Activated CD4-positive, alpha-beta T cell treated with anti-CD3 and anti-CD28 coated beads for 48 hours (primary cell): ENCODE results near the gene PDE4B.
"Not testable (repeated sequence)": the region's sequence is repeated elsewhere in the genome, so short reads cannot be mapped to it uniquely, and the experiment has no call there.

Experiments
- DNase-seq: peaks from one replicate; pipeline ENCODE4 v3.0.0-alpha.2; 2020

PDE4B gene

DNA sequence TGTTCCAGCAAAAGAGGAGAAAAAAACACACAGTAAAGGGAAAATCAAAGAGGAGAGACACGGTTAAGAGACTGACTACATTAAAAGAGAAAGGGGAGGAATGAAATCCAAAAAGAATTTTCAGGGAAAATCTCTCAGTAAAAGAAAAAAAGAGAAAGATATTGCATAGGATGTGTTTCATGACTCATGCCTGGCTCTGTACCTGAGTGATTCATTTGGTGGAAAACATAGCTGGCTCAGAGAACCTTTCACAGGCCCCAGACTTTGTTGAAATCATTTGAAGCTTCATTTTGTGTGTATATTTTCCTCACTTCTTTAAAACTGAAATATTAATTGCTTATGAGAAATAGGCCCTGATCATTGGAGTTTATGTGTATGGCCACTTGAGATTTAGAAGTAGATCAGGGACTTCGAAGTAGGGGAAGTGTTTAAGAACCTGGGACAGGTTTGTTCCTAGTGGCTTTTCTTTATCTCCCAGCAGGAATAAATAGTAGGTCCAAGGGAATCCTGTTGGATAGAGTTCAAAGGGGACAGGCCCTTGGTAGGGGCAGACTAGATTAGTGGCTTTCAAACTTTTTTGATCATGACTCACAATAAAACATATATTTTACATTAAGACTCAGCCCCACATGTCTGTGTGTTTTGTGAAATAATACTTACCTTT is 502.1 kb downstream of the PDE4B start:
- DNase-seq = no peak

DNA sequence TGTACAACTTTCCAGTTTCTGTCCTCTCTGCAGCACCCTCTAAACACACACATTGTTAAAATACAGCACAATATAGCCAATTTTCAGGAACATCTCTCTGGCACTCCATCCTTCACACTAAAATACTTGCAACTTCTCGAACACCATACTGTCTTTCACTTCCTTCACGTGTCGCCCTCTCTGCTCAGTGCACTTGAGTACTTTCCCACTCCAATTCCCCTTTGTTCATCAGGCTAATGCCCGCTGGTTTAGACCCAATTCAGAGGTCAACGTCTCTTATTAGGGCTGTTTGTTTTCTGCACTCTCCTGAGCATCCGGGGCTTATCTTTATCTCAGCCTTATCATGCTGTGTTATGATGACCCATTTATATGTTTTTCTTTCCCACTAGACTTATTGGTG is 503.1 kb downstream of the PDE4B start:
- DNase-seq = no peak

DNA sequence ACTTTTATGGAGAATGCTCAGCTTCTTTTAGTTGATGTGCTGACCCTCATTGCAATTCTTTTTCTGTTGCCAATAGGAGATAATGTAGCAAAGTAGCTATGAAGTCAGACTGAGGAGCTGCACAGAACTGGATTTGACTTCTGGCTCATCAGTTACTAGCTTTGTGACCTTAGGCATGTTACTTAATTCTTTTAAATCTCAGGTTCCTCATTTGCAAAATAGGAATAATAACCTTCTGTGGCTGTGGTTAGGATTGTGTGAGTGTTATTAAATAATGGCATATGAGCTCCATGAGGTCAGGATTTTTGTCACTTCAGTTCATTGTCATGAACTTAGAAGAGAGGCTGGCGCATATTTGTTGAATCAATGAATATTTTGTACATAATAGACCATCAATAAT is 503.7 kb downstream of the PDE4B start:
- no peak for DNase-seq

GRCh38 chr1:66296951-66297350 is 504.3 kb downstream of the PDE4B start:
- DNase-seq = no peak

- DNase-seq = no peak
These were observed 505.8 kb downstream of the PDE4B start for GRCh38 chr1:66298464-66298863.

DNA sequence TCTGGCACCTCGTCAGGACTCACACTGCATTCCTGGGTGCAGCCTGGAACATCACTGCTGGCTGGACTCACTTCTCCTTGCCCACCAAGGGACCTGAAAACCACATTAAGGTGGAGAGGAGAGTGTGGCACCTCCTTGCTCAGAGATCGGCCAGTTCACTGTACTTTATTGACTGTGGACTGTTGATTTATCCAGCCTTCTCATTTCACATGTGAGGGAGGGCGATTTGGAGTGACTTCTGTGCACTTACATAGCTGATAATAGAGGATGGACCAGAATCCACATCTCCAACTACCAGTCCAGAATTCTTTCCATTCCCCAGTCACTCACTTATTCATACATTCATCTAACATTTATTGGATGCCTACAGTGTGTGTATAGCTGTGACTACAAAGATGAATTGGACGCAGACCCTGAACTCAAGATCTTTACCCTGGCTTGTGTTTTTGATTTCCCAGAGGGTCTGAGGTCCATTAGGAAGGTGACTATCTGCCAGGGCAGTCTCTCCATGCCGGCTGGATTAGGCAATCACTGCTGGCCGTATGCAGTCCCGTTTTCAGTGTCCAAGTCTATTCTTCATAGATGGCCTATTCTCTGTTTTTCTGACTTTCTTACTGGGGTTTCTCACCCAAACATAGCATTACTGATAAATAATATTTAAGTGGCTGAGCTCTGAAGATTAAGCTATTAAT is 507.7 kb downstream of the PDE4B start:
- DNase-seq = no peak

DNA sequence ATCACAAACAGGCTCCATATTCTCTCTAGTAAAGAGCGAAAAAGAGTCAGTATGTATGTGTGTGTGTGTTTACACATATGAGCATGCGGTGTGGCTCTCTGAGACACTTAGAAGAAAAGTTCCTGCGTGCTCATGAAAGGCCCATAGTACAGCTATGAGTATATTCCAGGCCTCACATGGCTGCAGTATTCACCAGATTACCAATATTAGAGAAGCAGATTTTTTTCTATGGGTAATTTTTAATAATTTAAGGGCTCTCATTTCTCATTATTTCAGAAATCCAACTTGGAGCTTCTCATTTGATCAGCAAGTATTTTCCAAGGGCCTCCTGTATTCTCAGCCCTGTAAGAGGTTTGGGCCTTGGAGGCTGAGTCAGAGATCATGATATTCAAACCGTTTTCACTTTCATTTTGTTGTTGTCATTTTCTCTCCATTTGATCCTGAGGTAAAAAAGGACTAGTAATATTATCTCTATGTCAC is 508.3 kb downstream of the PDE4B start:
- peak; percentile 32 for DNase-seq

- no peak for DNase-seq
These were observed 509.6 kb downstream of the PDE4B start for GRCh38 chr1:66302184-66302742.

DNA sequence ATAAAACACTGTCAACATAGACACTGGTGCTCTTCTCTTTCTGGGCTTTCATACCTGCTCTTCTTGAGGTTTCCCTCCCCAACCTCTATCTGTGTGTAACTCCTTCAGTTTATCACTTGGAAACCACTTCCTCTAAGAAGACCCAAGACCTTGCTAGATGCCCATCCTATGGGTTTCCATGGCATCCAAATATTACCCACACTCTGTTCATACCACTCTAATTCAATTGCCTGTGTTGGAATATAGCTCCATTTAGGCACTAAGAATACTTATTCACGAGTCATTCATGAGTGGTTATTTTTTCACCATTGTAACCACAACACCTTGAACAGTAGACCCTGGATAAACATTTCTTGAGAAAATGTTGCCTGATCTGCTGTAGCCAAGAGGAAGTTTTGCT is 510.1 kb downstream of the PDE4B start:
- DNase-seq = no peak

- DNase-seq = no peak
These were observed 511.0 kb downstream of the PDE4B start for GRCh38 chr1:66303646-66304045.

- DNase-seq = no peak
These were observed 511.4 kb downstream of the PDE4B start for GRCh38 chr1:66304128-66304527.

GRCh38 chr1:66305927-66306326 is 513.2 kb downstream of the PDE4B start:
- DNase-seq = no peak

- DNase-seq = no peak
These were observed 516.5 kb downstream of the PDE4B start for GRCh38 chr1:66309006-66309741.

- no peak for DNase-seq
These were observed 518.4 kb downstream of the PDE4B start for GRCh38 chr1:66311092-66311491.

- DNase-seq = no peak
These were observed 518.9 kb downstream of the PDE4B start for GRCh38 chr1:66311628-66312027.

DNA sequence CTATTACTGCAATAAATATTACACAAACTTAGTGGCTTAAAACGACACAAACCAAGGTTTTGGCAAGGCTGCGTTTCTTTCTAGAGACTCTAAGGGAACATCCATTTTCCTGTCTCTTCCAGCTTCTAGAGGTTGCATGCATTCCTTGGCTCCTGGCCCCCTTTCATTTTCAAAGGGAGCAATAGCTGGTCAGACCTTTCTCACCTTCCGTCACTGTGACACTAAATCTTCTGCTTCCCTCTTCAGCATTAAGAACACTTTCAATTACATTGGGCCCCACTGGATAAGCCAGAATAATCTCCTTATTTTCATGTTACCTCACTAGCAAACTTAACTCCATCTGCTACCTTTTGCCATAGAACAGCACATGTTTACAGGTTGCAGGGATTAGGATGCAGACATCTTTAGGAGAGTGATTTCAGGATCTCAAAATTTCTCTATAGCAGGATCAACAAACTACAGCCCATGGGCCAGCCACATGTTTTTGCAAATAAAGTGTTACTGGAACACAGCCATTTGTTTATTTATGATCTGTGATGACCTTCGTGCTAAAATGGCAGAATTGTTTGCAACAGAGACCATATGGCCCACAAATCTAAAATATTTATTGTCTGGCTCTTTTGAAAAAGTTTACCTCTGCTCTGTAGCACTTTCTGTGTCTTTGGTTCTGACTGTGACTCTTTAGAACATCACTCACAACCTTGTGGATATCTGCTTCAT is 519.7 kb downstream of the PDE4B start:
- DNase-seq = no peak

- no peak for DNase-seq
These were observed 520.7 kb downstream of the PDE4B start for GRCh38 chr1:66313429-66313828.

- DNase-seq = no peak
These were observed 523.0 kb downstream of the PDE4B start for GRCh38 chr1:66315671-66316070.

DNA sequence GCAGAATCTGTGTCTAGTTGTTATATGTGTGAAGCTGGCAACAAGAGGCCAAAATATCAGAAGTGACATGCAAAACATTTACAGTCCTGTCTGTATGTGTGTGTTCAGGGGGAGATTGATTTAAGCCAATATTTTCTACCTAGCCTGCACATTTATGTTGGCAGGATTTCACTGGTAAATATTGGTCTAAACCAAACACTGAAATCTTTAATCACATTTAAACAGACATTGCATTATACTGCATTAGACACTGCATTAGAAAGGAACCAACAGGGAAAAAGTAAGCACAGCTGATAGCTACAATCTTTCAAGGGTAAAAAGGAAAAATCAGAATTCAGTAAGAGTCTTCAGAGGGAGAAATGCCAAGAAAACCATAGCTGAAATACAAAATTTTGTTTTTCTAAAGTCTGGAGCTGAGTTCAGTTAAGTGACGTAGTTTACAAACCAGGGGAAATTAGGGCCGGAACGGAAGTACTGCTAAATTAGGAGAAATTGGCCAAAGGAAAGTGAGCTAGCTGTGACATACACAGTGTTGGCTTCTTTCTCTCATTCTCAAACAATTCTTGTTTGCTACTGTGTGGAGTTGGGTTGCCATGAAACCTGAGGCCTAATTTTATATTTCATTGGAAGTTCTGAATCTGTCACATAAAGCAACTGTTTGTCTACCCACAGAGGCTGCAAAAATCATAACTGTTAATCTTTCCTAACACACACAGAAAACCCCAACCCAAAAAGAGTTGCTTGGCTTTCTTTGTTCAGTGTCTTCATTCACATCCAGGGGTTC is 524.0 kb downstream of the PDE4B start:
- no peak for DNase-seq

GRCh38 chr1:66317248-66317515 is 524.5 kb downstream of the PDE4B start:
- no peak for DNase-seq

GRCh38 chr1:66320231-66320630 is 527.5 kb downstream of the PDE4B start:
- DNase-seq = no peak

DNA sequence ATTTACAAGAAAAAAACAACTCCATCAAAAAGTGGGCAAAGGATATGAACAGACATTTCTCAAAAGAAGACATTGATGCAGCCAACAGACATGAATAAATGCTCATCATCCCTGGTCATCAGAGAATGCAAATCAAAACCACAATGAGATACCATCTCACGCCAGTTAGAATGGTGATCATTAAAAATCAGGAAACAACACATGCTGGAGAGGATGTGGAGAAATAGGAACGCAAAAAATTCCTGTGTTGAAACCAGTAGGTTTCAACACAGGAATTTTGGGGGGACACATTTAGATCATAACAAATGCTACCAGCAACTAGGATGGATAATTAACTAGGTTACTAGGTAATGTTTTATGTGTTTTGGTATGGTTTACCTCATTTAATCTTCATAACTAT is 529.8 kb downstream of the PDE4B start:
- DNase-seq = not testable (repeated sequence)
